KMS-11 (cell line): ENCODE results near the gene RABAC1.

Experiments used
- H2AFZ ChIP-seq: fragments of 200-600 bp; sonication (generic); 2 replicates; pipeline ENCODE4 v1.6.1; 2016; ENCODE audit warnings: antibody characterized with exemption, mixed run types, low read depth
- H3K27ac ChIP-seq: fragments of 200-600 bp; sonication (generic); 2 replicates; pipeline ENCODE4 v1.6.1; 2016; ENCODE audit warnings: mild to moderate bottlenecking, mixed run types
- H3K27me3 ChIP-seq: fragments of 200-600 bp; sonication (generic); 2 replicates; pipeline ENCODE4 v1.6.1; 2017; ENCODE audit warnings: mild to moderate bottlenecking, low read depth, mixed run types, moderate library complexity; ENCODE audit not compliant: insufficient read depth
- H3K36me3 ChIP-seq: fragments of 200-600 bp; sonication (generic); 2 replicates; pipeline ENCODE4 v1.6.1; 2017; ENCODE audit warnings: mild to moderate bottlenecking, mixed run types; ENCODE audit not compliant: insufficient read depth
- H3K4me1 ChIP-seq: fragments of 200-600 bp; sonication (generic); 2 replicates; pipeline ENCODE4 v1.6.1; 2016; ENCODE audit warnings: mild to moderate bottlenecking, low read depth, mixed run types; ENCODE audit not compliant: poor library complexity, severe bottlenecking
- H3K4me2 ChIP-seq: fragments of 200-600 bp; sonication (generic); 2 replicates; pipeline ENCODE4 v1.7.0; 2016; ENCODE audit warnings: mild to moderate bottlenecking, mixed run types
- H3K4me3 ChIP-seq: fragments of 200-600 bp; sonication (generic); IDR thresholded peaks from 2 replicates; pipeline ENCODE4 v1.6.1; 2017; ENCODE audit warnings: low read depth, low read length, mixed read lengths; ENCODE audit not compliant: insufficient read depth
- H3K79me2 ChIP-seq: fragments of 200-600 bp; sonication (generic); 2 replicates; pipeline ENCODE4 v1.6.1; 2016; ENCODE audit warnings: low read depth, mixed run types; ENCODE audit not compliant: insufficient read depth
- H3K9ac ChIP-seq: fragments of 200-600 bp; sonication (generic); 2 replicates; pipeline ENCODE4 v1.6.1; 2016; ENCODE audit warnings: mild to moderate bottlenecking, mixed run types
- H4K20me1 ChIP-seq: fragments of 200-600 bp; sonication (generic); 2 replicates; pipeline ENCODE4 v1.6.1; 2016; ENCODE audit warnings: mild to moderate bottlenecking, mixed run types; ENCODE audit not compliant: insufficient read depth
- TF ChIP-seq, protein P1 (sequence below): fragments of 200-600 bp; sonication (generic); conservative IDR thresholded peaks from 2 replicates; pipeline ENCODE4 v1.6.1; 2017; ENCODE audit warnings: low read depth, mild to moderate bottlenecking, antibody characterized with exemption, low read length, moderate library complexity, mixed read lengths

The RABAC1 gene

DNA sequence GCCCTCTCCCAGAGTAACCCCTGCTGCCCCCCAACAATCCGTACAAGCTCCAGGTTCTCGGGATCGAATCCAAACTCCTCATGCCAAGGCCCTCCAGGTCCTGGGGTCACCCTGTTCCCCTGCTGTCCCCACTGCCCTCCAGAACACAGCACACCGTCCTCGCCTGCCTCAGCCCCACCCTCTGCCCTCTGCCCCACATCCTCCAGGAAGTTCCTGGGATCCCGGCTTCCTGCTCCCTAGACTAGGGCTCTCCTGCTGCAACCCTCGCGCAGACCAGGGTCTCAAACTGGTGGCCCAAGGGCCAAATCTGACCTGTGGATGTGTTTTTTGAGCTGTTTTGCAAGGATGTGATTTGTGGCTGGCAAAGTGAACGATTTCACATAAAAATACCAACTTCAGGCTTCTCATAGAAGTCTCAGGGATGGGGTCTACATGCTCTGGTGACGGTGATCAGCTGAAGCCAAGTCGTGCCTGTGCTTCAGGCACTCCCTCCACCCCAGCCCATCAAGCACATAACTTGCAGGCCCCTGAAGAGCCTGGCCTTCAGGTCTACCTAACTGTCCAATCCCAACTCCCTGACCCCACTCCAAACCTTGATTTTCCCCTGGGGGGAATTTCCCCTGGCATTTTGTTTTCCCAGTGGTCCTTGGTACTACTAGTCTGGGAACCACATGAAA lies 1.8 kb downstream of the RABAC1 start:
- Histone ChIP-seq H4K20me1 (no peaks in the 10 kb centered on the region), H3K36me3 (no peaks in the 10 kb centered on the region), H3K4me3 (no peak overlapping the region), H2AFZ (peak overlapping the region; percentile 84; the same call in 1 of the 2 replicates), H3K27me3 (no peaks in the 10 kb centered on the region), H3K9ac (no peak overlapping the region), H3K79me2 (no peaks in the 10 kb centered on the region), H3K4me2 (peak overlapping the region; percentile 77), H3K27ac (no peak overlapping the region), H3K4me1 (peaks cover 15% of the 10 kb centered on the region)
- TF ChIP-seq, protein P1, sequence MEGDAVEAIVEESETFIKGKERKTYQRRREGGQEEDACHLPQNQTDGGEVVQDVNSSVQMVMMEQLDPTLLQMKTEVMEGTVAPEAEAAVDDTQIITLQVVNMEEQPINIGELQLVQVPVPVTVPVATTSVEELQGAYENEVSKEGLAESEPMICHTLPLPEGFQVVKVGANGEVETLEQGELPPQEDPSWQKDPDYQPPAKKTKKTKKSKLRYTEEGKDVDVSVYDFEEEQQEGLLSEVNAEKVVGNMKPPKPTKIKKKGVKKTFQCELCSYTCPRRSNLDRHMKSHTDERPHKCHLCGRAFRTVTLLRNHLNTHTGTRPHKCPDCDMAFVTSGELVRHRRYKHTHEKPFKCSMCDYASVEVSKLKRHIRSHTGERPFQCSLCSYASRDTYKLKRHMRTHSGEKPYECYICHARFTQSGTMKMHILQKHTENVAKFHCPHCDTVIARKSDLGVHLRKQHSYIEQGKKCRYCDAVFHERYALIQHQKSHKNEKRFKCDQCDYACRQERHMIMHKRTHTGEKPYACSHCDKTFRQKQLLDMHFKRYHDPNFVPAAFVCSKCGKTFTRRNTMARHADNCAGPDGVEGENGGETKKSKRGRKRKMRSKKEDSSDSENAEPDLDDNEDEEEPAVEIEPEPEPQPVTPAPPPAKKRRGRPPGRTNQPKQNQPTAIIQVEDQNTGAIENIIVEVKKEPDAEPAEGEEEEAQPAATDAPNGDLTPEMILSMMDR: no peak; the same call in 1 of the 2 replicates

DNA sequence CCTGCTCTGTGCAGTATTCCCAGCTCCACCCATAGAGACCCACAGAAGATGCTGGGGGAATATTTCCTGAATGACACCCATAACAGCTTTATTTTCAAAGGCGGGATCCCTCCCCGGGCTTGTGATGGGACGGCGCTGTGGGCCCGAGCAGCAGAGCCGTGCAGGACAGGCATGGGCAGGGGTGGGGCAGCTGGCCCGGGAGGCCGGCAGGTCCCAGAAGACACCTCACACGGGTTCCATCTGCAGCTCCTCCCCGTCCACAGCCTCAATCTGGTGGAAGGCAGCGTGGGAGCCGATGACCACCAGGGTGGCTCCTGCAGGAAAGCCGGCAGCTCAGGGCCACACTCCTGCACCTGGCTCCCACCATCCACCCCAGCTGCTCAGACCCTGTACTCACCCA lies 2.5 kb downstream of the RABAC1 start:
- no peak overlapping the region for H2AFZ ChIP-seq
- H3K27me3 ChIP-seq: no peaks in the 10 kb centered on the region
- no peak overlapping the region for H3K9ac ChIP-seq
- no peak overlapping the region for H3K4me3 ChIP-seq
- no peak overlapping the region for H3K27ac ChIP-seq
- no peak overlapping the region for H3K4me2 ChIP-seq
- no peaks in the 10 kb centered on the region for H4K20me1 ChIP-seq
- H3K4me1 ChIP-seq: peaks cover 17% of the 10 kb centered on the region
- TF ChIP-seq, protein P1: no peak
- no peaks in the 10 kb centered on the region for H3K36me3 ChIP-seq
- H3K79me2 ChIP-seq: no peaks in the 10 kb centered on the region

DNA sequence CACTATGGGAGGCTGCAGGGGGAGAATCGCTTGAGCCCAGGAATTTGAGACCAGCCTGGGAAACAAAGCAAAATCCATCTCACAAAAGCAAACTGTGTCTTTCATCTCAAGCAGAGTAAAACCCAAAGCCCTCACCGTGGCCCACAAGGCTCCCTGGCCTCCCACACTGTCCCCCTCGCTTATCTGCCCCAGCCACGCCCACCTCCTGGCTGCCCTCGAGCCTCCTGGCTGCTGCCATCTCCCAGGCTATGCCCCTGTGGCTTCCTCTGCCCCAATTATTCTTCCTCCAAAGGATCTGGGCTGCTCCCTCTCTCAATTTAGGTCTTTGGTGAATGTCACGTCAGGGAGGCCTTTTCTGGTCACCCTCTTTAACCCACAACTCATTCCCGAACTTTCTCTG lies 3.6 kb downstream of the RABAC1 start:
- Histone ChIP-seq H3K4me2 (no peak overlapping the region), H3K27ac (no peak overlapping the region), H3K4me1 (peaks cover 21% of the 10 kb centered on the region), H3K9ac (no peak overlapping the region), H3K36me3 (no peaks in the 10 kb centered on the region), H4K20me1 (0 out of 2 replicates have a peak, but pooled peaks cover 3% of the 10 kb centered on the region), H3K27me3 (no peaks in the 10 kb centered on the region), H3K79me2 (no peaks in the 10 kb centered on the region), H3K4me3 (no peak overlapping the region), H2AFZ (no peak overlapping the region)
- TF ChIP-seq, protein P1: no peak

DNA sequence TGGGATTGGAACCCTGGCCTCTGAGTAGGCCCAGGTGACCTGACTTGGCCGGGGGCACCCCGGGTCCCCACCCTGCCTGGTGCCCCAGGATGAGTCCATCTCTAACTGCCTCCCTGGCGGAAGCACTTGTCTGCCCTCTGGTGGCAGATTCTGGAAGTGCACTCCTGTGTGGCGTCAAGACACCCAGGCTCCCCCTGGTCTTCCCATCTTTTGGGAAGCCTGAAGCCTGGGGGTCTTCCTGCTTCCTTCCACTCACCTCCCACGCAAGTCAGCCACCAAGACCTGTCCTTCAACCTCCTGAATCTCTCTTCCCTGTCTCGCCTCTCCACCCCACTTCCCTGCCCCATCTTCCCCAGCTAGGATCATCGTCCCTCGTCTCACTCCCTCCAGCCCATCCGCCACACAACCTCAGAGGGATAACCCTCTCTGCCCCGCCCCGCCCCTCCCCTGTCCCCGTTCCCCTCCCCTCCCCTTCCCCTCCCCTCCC lies 7.4 kb downstream of the RABAC1 start:
- no peak overlapping the region for H3K27ac ChIP-seq
- H3K4me3 ChIP-seq: no peak overlapping the region
- H3K4me1 ChIP-seq: peaks cover 6% of the 10 kb centered on the region
- H4K20me1 ChIP-seq: 0 out of 2 replicates have a peak, but pooled peaks cover 3% of the 10 kb centered on the region
- H3K4me2 ChIP-seq: no peak overlapping the region
- no peak overlapping the region for H3K9ac ChIP-seq
- TF ChIP-seq, protein P1: peak; percentile 98
- H3K36me3 ChIP-seq: no peaks in the 10 kb centered on the region
- peak overlapping the region; percentile 5; the same call in 1 of the 2 replicates for H2AFZ ChIP-seq
- no peaks in the 10 kb centered on the region for H3K79me2 ChIP-seq
- H3K27me3 ChIP-seq: no peaks in the 10 kb centered on the region
